WTC11 (cell line): ENCODE results near the gene ZNF684. TPM values are rescaled to one million over a fixed set of nuclear protein-coding genes. Genes with fewer than 3 reads are reported as not detected.

Experiments used
- ATAC-seq: fragments of 200-7000 bp; cut with Tn5 transposase; 2 replicates; pipeline ENCODE4 v1.10.0; 2021; ENCODE audit warnings: mild to moderate bottlenecking, moderate library complexity
- CTCF ChIA-PET: fragments of 300-600 bp; sonication (Branson Sonifier 250); formaldehyde crosslinking; loops from one replicate; lab custom pipeline; 2021; ENCODE audit warnings: antibody characterized with exemption; lab: Charles Lee
- POLR2A ChIA-PET: fragments of 350-600 bp; sonication (Branson Sonifier 250); formaldehyde crosslinking; loops from one replicate; lab custom pipeline; 2021; ENCODE audit warnings: antibody characterized with exemption; lab: Charles Lee
- DNase-seq: peaks from one replicate; pipeline ENCODE4 v3.0.0; 2021; ENCODE audit warnings: low spot score
- H3K27ac Mint-ChIP-seq: 2 replicates; pipeline ENCODE4 v1.8.0; 2021; ENCODE audit warnings: mixed read lengths
- H3K27me3 Mint-ChIP-seq: 2 replicates; pipeline ENCODE4 v1.8.0; 2021; ENCODE audit warnings: low read depth, mild to moderate bottlenecking, moderate library complexity, mixed read lengths
- H3K36me3 Mint-ChIP-seq: 2 replicates; pipeline ENCODE4 v1.8.0; 2021; ENCODE audit warnings: mixed read lengths
- H3K4me1 Mint-ChIP-seq: 2 replicates; pipeline ENCODE4 v1.8.0; 2022; ENCODE audit warnings: mixed read lengths
- H3K4me3 Mint-ChIP-seq: 2 replicates; pipeline ENCODE4 v1.8.0; 2021; ENCODE audit warnings: mild to moderate bottlenecking, moderate library complexity, mixed read lengths
- H3K9me3 Mint-ChIP-seq: 2 replicates; pipeline ENCODE4 v1.8.0; 2021; ENCODE audit warnings: mixed read lengths
- AR ChIP-seq: fragments of 250-450 bp; sonication (Bioruptor Pico); IDR thresholded peaks from 2 replicates; pipeline ENCODE4 v1.9.0; 2021; ENCODE audit warnings: mild to moderate bottlenecking
- ARID4B ChIP-seq: sonication (generic); formaldehyde crosslinking; IDR thresholded peaks from 2 replicates; pipeline ENCODE4 v1.8.0; 2023; ENCODE audit warnings: missing genetic modification reagents, mild to moderate bottlenecking, borderline replicate concordance
- ATF3 ChIP-seq: sonication (generic); formaldehyde crosslinking; conservative IDR thresholded peaks from 2 replicates; pipeline ENCODE4 v1.8.1; 2022; ENCODE audit warnings: mild to moderate bottlenecking, missing genetic modification reagents
- CREB1 ChIP-seq: sonication (generic); formaldehyde crosslinking; IDR thresholded peaks from 2 replicates; pipeline ENCODE4 v1.8.0; 2023; ENCODE audit warnings: mild to moderate bottlenecking, missing genetic modification reagents
- ELF4 ChIP-seq: sonication (generic); formaldehyde crosslinking; IDR thresholded peaks from 2 replicates; pipeline ENCODE4 v1.8.1; 2022; ENCODE audit warnings: low read depth, mild to moderate bottlenecking, moderate library complexity, missing genetic modification reagents
- ERG ChIP-seq: fragments of 250-450 bp; sonication (Bioruptor Pico); IDR thresholded peaks from 2 replicates; pipeline ENCODE4 v1.8.0; 2021; ENCODE audit warnings: mild to moderate bottlenecking
- FOXP1 ChIP-seq: sonication (generic); formaldehyde crosslinking; IDR thresholded peaks from 2 replicates; pipeline ENCODE4 v1.8.0; 2022; ENCODE audit warnings: missing genetic modification reagents, mild to moderate bottlenecking, moderate library complexity, borderline replicate concordance
- GABPB1 ChIP-seq: sonication (generic); formaldehyde crosslinking; IDR thresholded peaks from 2 replicates; pipeline ENCODE4 v1.8.1; 2023; ENCODE audit warnings: mild to moderate bottlenecking, missing genetic modification reagents
- GRHL2 ChIP-seq: fragments of 250-450 bp; sonication (Bioruptor Pico); IDR thresholded peaks from 2 replicates; pipeline ENCODE4 v1.8.0; 2022; ENCODE audit warnings: mild to moderate bottlenecking, moderate library complexity; ENCODE audit not compliant: insufficient replicate concordance, severe bottlenecking
- MAX ChIP-seq: sonication (generic); formaldehyde crosslinking; IDR thresholded peaks from 2 replicates; pipeline ENCODE4 v1.8.0; 2022; ENCODE audit warnings: mild to moderate bottlenecking, missing genetic modification reagents
- NFE2L1 ChIP-seq: sonication (generic); formaldehyde crosslinking; IDR thresholded peaks from 2 replicates; pipeline ENCODE4 v1.8.1; 2023; ENCODE audit warnings: missing genetic modification reagents
- NR2C2 ChIP-seq: sonication (generic); formaldehyde crosslinking; IDR thresholded peaks from 2 replicates; pipeline ENCODE4 v1.8.0; 2022; ENCODE audit warnings: mild to moderate bottlenecking, missing genetic modification reagents
- PREB ChIP-seq: sonication (generic); formaldehyde crosslinking; IDR thresholded peaks from 2 replicates; pipeline ENCODE4 v1.8.1; 2022; ENCODE audit warnings: mild to moderate bottlenecking, missing genetic modification reagents, moderate library complexity, borderline replicate concordance
- RORB ChIP-seq: fragments of 250-450 bp; sonication (Bioruptor Pico); IDR thresholded peaks from 2 replicates; pipeline ENCODE4 v1.9.0; 2021; ENCODE audit warnings: mild to moderate bottlenecking
- STAT6 ChIP-seq: sonication (generic); formaldehyde crosslinking; conservative IDR thresholded peaks from 2 replicates; pipeline ENCODE4 v1.8.1; 2023; ENCODE audit warnings: mild to moderate bottlenecking, low read depth, missing genetic modification reagents, moderate library complexity
- ZNF138 ChIP-seq: sonication (generic); formaldehyde crosslinking; conservative IDR thresholded peaks from 2 replicates; pipeline ENCODE4 v1.8.1; 2022; ENCODE audit warnings: mild to moderate bottlenecking, moderate library complexity, missing genetic modification reagents
- ZNF317 ChIP-seq: sonication (generic); formaldehyde crosslinking; IDR thresholded peaks from 2 replicates; pipeline ENCODE4 v1.8.1; 2023; ENCODE audit warnings: low read depth, mild to moderate bottlenecking, moderate library complexity, missing genetic modification reagents, borderline replicate concordance
- ZNF512 ChIP-seq: sonication (generic); formaldehyde crosslinking; IDR thresholded peaks from 2 replicates; pipeline ENCODE4 v1.8.1; 2022; ENCODE audit warnings: missing genetic modification reagents, borderline replicate concordance
- total RNA-seq: library from RNA; stranded (reverse); gene quantifications from 3 replicates; pipeline ENCODE4 v1.2.3, GENCODE V29; 2021

ZNF684 gene
- total RNA-seq, 1 experiment from 2014 or later = 9.8 TPM

- TF ChIP-seq MAX (CRISPR knock-in tag) = no peak
- TF ChIP-seq STAT6 (CRISPR knock-in tag) = no peak
- no peak for TF ChIP-seq ERG
- TF ChIP-seq ZNF512 (CRISPR knock-in tag) = no peak
- no peak for TF ChIP-seq GABPB1
- no peak for TF ChIP-seq NR2C2 (CRISPR knock-in tag)
- no peak for TF ChIP-seq ATF3 (CRISPR knock-in tag)
- no peak for TF ChIP-seq CREB1 (CRISPR knock-in tag)
These were observed 60.8 kb downstream of the ZNF684 start (continued) for GRCh38 chr1:40592107-40592803.

- TF ChIP-seq PREB (no peak), RORB (no peak), FOXP1 (CRISPR knock-in tag) (no peak), ZNF138 (CRISPR knock-in tag) (no peak), GRHL2 (CRISPR knock-in tag) (no peak), ELF4 (no peak), ARID4B (CRISPR knock-in tag) (no peak), NFE2L1 (no peak), AR (CRISPR knock-in tag) (no peak), ZNF317 (CRISPR knock-in tag) (no peak)
- TF ChIP-seq, all 79 proteins: peak for 0
- Mint-ChIP-seq H3K27me3 (peaks cover 3% of the 10 kb centered on the region; the same call in 1 of the 2 replicates), H3K9me3 (peaks cover 23% of the 10 kb centered on the region), H3K36me3 (peaks cover 16% of the 10 kb centered on the region), H3K4me1 (no peaks in the 10 kb centered on the region), H3K4me3 (no peak overlapping the region), H3K27ac (no peak overlapping the region)
- ChIA-PET CTCF (interaction anchor here (1.0 to 1.1 kb wide), 2 partner anchors 61 to 450 kb away, joined by 3 to 7 read pairs; no protein-coding TSS in a partner anchor), POLR2A (no interaction called here)
- no peak for ATAC-seq
- no peak for DNase-seq
These were observed 62.2 kb downstream of the ZNF684 start for GRCh38 chr1:40593449-40594186.
